Daoy (cell line): ENCODE measurements around the gene ERF. TPM values are rescaled to one million over a fixed set of nuclear protein-coding genes. Genes with fewer than 3 reads are reported as not detected.
A peak's percentile ranks its signal among the peaks of the same experiment; 100 is the strongest.

Source experiments
- DNase-seq: peaks from one replicate; pipeline ENCODE4 v3.0.0-alpha.2; 2015; ENCODE audit warnings: low read depth
- total RNA-seq: library from RNA; depleted of rRNA; stranded (reverse); fragments of >200 nt; shearing (Covaris generic); gene quantifications from 2 replicates; pipeline ENCODE4 v1.2.3, GENCODE V29; 2014; rRNA removed

Gene ERF
- total RNA-seq, 1 experiment from 2014 or later: 30.8 TPM

- peak; percentile 37 for DNase-seq
Measured at GRCh38 chr19:42216653-42217519, 38.0 kb downstream of the ERF start.

GRCh38 chr19:42214810-42215485 lies 40.0 kb downstream of the ERF start:
- no peak for DNase-seq

- DNase-seq: no peak
Measured at GRCh38 chr19:42212886-42213285, 42.0 kb downstream of the ERF start.

GRCh38 chr19:42208612-42209011 lies 46.3 kb downstream of the ERF start:
- DNase-seq: no peak

GRCh38 chr19:42207767-42208271 lies 47.1 kb downstream of the ERF start:
- peak; percentile 93 for DNase-seq

- DNase-seq: peak; percentile 83
Measured at GRCh38 chr19:42206871-42207755, 47.8 kb downstream of the ERF start.

- DNase-seq: no peak
Measured at GRCh38 chr19:42204664-42205063, 50.3 kb downstream of the ERF start.

GRCh38 chr19:42203700-42204099 lies 51.2 kb downstream of the ERF start:
- DNase-seq: no peak

- no peak for DNase-seq
Measured at GRCh38 chr19:42202290-42202880, 52.5 kb downstream of the ERF start.

- DNase-seq: no peak
Measured at GRCh38 chr19:42201489-42202289, 53.2 kb downstream of the ERF start.

GRCh38 chr19:42200116-42200715 lies 54.7 kb downstream of the ERF start:
- no peak for DNase-seq

GRCh38 chr19:42199440-42200115 lies 55.4 kb downstream of the ERF start:
- no peak for DNase-seq

GRCh38 chr19:42198676-42199439 lies 56.1 kb downstream of the ERF start:
- no peak for DNase-seq

Other genes starting within 250 kb of the ERF start
- gene GRIK5, start 184.9 kb downstream of the ERF start, total RNA-seq: 0.42 and 0.57 TPM in 2 replicates
- 18.5 and 19.3 TPM in 2 replicates for gene ZNF574, start 179.0 kb downstream of the ERF start, total RNA-seq
- 0.69 and 3.1 TPM in 2 replicates for gene POU2F2, start 122.7 kb downstream of the ERF start, total RNA-seq
- 33.7 and 39.0 TPM in 2 replicates for gene DEDD2, start 37.5 kb downstream of the ERF start, total RNA-seq
- 4.3 and 9.1 TPM in 2 replicates for gene ZNF526, start 34.8 kb downstream of the ERF start, total RNA-seq
- gene GSK3A, start 12.5 kb downstream of the ERF start, total RNA-seq: 31.1 and 44.7 TPM in 2 replicates
- 8.1 and 17.4 TPM in 2 replicates for gene CIC, start 14.1 kb upstream of the ERF start, total RNA-seq
- gene PRR19, start 47.0 kb upstream of the ERF start, total RNA-seq: 0.51 and 2.2 TPM in 2 replicates
- 54.7 and 75.0 TPM in 2 replicates for gene PAFAH1B3, start 47.5 kb upstream of the ERF start, total RNA-seq
- 0.30 and 0.51 TPM in 2 replicates for gene TMEM145, start 58.2 kb upstream of the ERF start, total RNA-seq
- gene MEGF8, start 70.5 kb upstream of the ERF start, total RNA-seq: 11.0 and 11.6 TPM in 2 replicates
- gene CNFN, start 135.2 kb upstream of the ERF start, total RNA-seq: 2.0 and 5.8 TPM in 2 replicates
- 6.7 and 7.4 TPM in 2 replicates for gene LIPE, start 172.3 kb upstream of the ERF start, total RNA-seq
- gene CXCL17, start 187.8 kb upstream of the ERF start, total RNA-seq: not detected in 2 replicates